NCI-H774 (cell line): Measurements from ENCODE around the gene ANKRD66.
"Not testable (repeated sequence)": the region's sequence is repeated elsewhere in the genome, so short reads cannot be mapped to it uniquely, and the experiment has no call there.

Source experiments
- DNase-seq: peaks from one replicate; lab custom pipeline; 2025; lab: John Stamatoyannopoulos, UW

ANKRD66 gene

GRCh38 chr6:46746696-46747095 lies at the start of gene ANKRD66:
ANKRD66 (plus strand) TSS chr6:46746933; CDS start chr6:46751949, 5,016 bp downstream.
- DNase-seq = no peak

DNA sequence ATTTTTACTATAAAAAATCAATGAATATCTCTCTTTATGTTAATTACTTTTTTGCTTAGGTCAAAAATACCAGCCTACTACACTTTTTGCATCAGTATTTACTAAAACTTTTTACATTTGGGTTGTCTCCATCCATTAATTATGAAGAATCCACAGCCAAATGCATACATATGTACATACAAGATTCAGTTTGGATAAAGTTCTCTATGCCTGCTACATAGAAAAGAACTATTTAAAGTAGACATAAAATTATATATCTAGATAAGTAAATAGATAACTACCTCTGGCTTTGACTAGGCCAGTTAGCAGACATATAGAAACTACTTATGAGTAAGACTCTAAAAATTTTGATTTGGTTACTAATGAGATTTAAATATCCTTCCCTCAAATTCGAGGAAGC lies 46.8 kb upstream of the ANKRD66 start:
- DNase-seq = no peak

GRCh38 chr6:46704562-46704961 lies 42.2 kb upstream of the ANKRD66 start:
- no peak for DNase-seq

DNA sequence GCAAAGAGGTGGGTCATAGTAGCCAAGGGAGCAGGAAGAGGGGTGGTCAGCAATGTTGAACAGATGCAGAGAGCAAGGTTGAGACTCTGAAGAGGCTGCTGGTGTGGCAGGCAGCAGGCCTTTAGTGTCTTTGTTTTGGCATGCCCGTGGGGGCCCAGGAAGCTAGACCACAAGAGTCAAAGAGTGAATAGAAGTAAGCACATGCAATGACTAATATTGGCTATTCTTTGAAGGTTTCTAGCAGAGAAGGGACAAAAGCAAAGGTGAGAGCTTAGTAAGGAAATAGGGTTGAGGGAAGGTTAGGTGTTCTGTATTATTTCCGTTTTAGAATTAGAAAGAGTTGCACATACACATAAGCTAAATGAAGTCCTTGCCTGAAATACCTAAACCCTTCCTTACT lies 40.3 kb upstream of the ANKRD66 start:
- no peak for DNase-seq

GRCh38 chr6:46711491-46711890 lies 35.2 kb upstream of the ANKRD66 start:
- no peak for DNase-seq

- DNase-seq = no peak
Measured at GRCh38 chr6:46715141-46715540, 31.6 kb upstream of the ANKRD66 start.

- no peak for DNase-seq
Measured at GRCh38 chr6:46719099-46719498, 27.6 kb upstream of the ANKRD66 start.

GRCh38 chr6:46720401-46720800 lies 26.3 kb upstream of the ANKRD66 start:
- DNase-seq = no peak

DNA sequence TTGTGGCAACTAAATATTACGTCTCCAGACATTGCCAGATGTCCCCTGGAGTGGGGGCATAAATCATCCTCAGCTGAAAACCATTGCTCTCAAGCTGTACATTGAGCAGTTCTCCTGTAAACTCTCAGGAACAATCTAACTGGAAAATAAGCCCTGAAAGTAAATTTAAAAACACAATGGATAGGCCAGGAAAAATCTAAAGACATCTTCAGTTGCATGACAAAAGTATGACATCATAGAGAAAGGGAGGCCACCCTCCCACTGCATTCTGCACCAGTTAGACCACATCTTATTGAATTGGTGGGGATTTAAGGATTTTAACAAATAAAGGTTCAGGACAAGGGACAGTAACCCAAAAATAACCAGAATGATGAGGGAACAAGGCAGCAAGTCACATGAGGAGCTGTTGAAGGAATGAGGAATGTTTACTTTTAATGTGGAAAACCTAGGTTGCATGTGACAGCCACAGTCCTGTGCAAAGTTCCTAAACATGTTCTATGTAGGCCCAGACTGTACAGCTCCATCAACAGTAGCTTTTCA lies 16.9 kb upstream of the ANKRD66 start:
- no peak for DNase-seq

- DNase-seq = no peak
Measured at GRCh38 chr6:46730921-46731461, 15.7 kb upstream of the ANKRD66 start.

DNA sequence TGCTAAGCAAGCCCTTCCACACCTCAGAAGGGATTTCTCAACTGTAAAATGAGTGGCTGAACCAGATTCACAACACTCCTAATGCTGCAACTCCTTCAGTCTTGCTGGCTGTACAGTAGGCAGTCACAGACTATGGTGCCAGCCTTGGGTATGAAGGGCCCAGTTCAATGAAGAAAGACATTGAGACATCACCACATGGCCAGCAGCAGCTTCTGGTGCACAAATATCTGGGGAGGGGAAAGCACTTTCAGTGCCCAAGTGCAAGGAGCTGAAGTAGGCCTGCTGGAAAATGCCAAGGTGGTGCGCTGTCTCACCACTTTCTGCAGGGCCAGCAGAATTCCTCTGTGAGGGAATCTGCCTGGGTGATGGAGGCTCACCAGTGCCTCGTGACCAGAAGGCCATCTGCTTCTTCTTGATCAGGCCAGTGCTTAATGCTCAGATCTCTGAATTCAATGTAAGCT lies 13.4 kb upstream of the ANKRD66 start:
- DNase-seq = no peak

DNA sequence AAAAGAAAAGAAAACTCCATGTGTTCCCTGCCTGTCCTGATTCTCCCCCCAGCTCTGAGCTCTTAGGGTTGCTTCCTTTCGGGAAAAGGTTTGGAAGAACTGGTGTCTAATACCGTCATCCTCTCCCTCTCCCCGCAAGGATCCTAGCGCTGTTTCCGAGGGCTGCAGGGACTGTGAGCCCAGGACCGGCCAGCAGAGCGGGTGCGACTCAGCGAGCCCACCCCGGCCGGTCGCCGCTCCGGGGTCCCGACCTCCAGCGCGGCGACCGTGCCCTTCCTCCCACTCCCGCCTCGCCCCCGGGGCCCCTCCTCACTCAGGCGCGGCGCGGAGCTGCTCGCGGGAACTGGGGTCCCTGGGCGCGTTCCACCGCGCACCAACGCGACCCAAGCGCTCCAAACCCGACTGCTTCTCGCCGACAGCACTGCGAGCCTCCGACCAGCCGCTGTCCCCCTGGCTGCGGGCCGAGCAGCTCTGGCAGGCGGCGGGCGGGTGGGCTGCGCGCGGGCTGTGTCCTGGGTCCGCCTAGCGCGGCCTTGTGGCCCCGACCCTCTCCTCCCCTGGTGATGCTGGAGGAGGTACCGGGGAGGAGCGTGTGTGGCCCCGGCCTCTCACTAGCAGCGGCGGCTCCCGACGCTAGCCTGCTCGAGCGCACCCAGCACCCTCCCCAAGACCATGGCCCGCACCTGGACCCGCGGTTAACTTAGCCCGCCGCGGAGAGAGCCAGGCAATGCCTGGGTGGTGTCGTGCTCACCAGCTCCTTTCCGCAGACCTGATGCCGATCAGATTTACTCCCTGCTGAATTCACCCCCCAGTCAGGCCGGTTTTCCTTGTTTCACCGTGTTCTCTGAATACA lies 11.6 kb upstream of the ANKRD66 start, which contains the start of gene PLA2G7:
TSS of gene PLA2G7 (minus strand) at position 509 of the 853 bp plus-strand sequence. CDS start 12,484 bp downstream, outside the sequence.
- DNase-seq = no peak

DNA sequence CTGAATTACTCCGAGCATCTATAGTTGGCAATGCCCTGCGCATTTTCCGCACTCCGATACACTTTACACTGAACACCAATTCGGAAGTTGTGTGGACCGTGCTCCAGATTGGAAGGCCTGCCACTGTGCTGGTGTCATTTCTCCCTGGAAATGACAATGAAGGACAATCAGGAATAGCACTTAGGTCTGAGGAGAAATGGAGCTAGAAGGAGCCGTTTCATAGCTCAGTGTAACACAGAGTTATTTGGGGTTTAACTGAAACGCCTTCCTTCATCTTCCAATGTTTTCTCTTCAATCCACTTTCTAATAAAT lies 11.1 kb upstream of the ANKRD66 start:
- no peak for DNase-seq

GRCh38 chr6:46736906-46737305 lies 9.8 kb upstream of the ANKRD66 start:
- DNase-seq = no peak

DNA sequence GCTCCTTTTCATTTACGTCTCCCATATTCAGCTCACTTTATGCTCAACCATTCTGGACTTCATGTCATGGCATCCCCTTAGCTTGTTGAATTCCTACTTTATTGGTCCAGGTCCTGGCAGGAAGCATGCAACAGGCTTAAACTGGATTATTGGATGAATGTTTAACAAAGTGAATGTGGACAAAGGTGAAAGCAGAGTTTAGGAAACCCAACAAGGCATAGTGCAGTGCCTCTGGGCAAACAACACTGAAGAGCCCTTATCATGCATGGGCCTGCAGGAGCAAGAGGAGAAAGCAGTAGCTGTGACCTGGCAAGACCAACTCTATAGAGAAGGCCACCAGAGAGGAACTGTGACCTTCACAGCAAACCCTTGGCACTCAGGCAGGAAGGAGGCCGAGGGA lies 5.3 kb upstream of the ANKRD66 start:
- no peak for DNase-seq

- no peak for DNase-seq
Measured at GRCh38 chr6:46741910-46742309, 4.8 kb upstream of the ANKRD66 start.

GRCh38 chr6:46743425-46744158 lies 3.1 kb upstream of the ANKRD66 start:
- no peak for DNase-seq

- not testable (repeated sequence) for DNase-seq
Measured at GRCh38 chr6:46744159-46744725, 2.5 kb upstream of the ANKRD66 start.

DNA sequence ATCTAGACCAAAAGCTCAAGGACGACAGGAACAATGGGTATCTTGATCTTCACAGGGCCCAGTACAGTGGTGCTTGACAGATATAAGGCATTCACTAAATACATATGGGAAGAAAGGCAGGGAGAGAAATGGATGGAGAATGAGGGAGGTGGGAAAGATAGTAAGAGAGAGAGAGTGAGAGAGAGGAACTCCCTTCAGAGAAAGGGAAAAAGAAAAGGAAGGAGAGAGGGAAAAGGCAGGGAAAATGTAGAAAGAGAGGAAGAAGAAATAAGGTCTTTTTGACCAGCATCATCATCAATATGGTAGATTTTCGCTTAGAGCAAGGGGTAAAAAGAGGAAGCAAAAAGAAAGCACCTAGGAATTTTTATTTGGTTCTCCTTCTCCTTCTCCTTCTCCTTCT lies 760 bp upstream of the ANKRD66 start:
- DNase-seq = no peak

GRCh38 chr6:46748940-46749503 lies 2.3 kb downstream of the ANKRD66 start:
- DNase-seq = no peak

DNA sequence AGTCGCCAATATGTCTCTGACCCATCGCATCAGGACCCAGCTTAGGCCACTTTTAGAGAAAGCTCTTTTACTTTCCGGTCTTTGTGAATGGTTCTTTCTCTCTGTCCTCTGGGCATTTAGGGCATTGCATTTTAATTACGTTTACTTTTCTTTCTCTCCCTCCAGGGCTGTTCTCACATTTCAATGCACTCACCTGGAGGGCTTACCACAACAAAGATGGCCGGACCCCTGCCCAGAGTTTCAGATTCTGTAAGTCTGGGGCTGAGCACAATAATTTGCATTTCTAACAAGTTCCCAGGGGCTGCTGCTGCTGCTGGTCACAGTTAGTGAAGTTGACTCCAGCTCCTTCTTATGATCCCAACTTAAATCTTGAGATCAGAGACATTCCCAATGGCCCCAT lies 3.0 kb downstream of the ANKRD66 start:
- DNase-seq = no peak

GRCh38 chr6:46751658-46752057 lies 4.9 kb downstream of the ANKRD66 start:
- DNase-seq = no peak
